ENCODE data around the gene MAP3K4. TPM values are rescaled to one million over a fixed set of nuclear protein-coding genes. Genes with fewer than 3 reads are reported as not detected.
"Not testable (repeated sequence)": the region's sequence is repeated elsewhere in the genome, so short reads cannot be mapped to it uniquely, and the experiment has no call there.

MAP3K4 gene
- total RNA-seq, 2 experiments from 2014 or later: 30.3 to 38.7 TPM

DNA sequence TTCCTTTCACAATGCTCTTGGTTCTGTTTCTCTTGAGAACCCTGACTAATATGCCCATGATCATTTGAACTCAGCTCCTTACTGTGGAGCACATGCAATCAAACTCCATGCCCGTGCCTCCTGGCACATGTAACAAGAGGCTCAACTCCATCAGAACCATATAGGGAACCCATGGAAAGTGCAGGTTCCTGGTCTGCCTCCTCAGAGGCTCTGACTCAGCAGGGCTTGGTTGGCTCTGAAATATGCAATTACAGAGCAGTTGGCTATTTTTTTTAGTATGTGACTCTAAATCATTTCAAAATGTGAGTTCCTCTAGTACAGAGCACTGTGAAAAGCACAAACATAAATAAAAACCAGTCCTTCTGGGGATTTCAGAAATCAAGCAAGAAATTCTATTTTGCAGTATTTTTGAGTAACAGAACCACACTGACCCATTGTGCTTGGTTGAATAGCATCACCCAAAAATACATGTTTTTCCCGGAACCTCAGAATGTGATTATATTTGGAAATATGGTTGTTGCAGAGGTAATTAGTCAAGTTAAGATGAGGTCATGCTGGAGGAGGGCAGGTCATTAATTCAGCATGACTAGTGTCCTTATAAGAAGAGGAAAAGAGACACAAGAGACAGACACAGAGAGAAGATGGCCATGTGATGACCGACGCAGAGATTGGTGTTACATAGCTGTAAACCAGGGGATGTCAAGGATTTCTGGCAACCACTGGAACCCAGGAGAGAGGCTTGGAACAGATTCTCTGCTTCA, 13.2 kb upstream of the MAP3K4 start:
- intact Hi-C loops (cut with micrococcal nuclease; ENCODE audit: unreplicated experiment): no loop called here
- Histone ChIP-seq H3K4me3 (ENCODE audit: low read depth, low read length, poor library complexity, severe bottlenecking) (no peak overlapping the region), H3K4me1 (ENCODE audit: insufficient read depth, low read length, poor library complexity, severe bottlenecking) (no peaks in the 10 kb centered on the region), H3K4me2 (ENCODE audit: low read length) (no peak overlapping the region), H3K27ac (ENCODE audit: low read depth, low read length, poor library complexity, severe bottlenecking) (no peak overlapping the region), H3K9me2 (ENCODE audit: insufficient read depth, low read length) (no peaks in the 10 kb centered on the region), H3K36me3 (ENCODE audit: insufficient read depth, low read length) (no peaks in the 10 kb centered on the region), H3K79me2 (ENCODE audit: insufficient read depth, low read depth, low read length) (no peaks in the 10 kb centered on the region), H3K9me3 (ENCODE audit: low read length) (peaks cover 9% of the 10 kb centered on the region; the same call in 1 of the 2 replicates), H4K20me1 (ENCODE audit: insufficient read depth, low read length) (no peaks in the 10 kb centered on the region), H2AFZ (ENCODE audit: low read length) (no peak overlapping the region)
- no peak for TF ChIP-seq EZH2phosphoT487 (IDR thresholded peaks at IDR 0.05; ENCODE audit: borderline replicate concordance, low read depth, low read length)
- TF ChIP-seq, protein P1, sequence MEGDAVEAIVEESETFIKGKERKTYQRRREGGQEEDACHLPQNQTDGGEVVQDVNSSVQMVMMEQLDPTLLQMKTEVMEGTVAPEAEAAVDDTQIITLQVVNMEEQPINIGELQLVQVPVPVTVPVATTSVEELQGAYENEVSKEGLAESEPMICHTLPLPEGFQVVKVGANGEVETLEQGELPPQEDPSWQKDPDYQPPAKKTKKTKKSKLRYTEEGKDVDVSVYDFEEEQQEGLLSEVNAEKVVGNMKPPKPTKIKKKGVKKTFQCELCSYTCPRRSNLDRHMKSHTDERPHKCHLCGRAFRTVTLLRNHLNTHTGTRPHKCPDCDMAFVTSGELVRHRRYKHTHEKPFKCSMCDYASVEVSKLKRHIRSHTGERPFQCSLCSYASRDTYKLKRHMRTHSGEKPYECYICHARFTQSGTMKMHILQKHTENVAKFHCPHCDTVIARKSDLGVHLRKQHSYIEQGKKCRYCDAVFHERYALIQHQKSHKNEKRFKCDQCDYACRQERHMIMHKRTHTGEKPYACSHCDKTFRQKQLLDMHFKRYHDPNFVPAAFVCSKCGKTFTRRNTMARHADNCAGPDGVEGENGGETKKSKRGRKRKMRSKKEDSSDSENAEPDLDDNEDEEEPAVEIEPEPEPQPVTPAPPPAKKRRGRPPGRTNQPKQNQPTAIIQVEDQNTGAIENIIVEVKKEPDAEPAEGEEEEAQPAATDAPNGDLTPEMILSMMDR (conservative IDR thresholded peaks at IDR 0.05; ENCODE audit: low read length): no peak
- no TSS peak for BruUV-seq (replicated peaks)
- ChIA-PET POLR2A (no interaction called here), CTCF (ENCODE audit: unreplicated experiment) (no interaction called here)
- DNase-seq (ENCODE audit: low spot score): no peak

- intact Hi-C loops (cut with micrococcal nuclease; ENCODE audit: unreplicated experiment): no loop called here
- ChIA-PET POLR2A (no interaction called here), CTCF (ENCODE audit: unreplicated experiment) (no interaction called here)
- Histone ChIP-seq H2AFZ (ENCODE audit: low read length) (no peak overlapping the region), H3K9me3 (ENCODE audit: low read length) (peaks cover 16% of the 10 kb centered on the region; the same call in 1 of the 2 replicates), H3K4me1 (ENCODE audit: insufficient read depth, low read length, poor library complexity, severe bottlenecking) (no peaks in the 10 kb centered on the region), H3K4me3 (ENCODE audit: low read depth, low read length, poor library complexity, severe bottlenecking) (no peak overlapping the region), H3K4me2 (ENCODE audit: low read length) (no peak overlapping the region), H3K27ac (ENCODE audit: low read depth, low read length, poor library complexity, severe bottlenecking) (no peak overlapping the region), H3K36me3 (ENCODE audit: insufficient read depth, low read length) (no peaks in the 10 kb centered on the region), H3K79me2 (ENCODE audit: insufficient read depth, low read depth, low read length) (no peaks in the 10 kb centered on the region), H3K9me2 (ENCODE audit: insufficient read depth, low read length) (no peaks in the 10 kb centered on the region), H4K20me1 (ENCODE audit: insufficient read depth, low read length) (no peaks in the 10 kb centered on the region)
- TF ChIP-seq EZH2phosphoT487 (IDR thresholded peaks at IDR 0.05; ENCODE audit: borderline replicate concordance, low read depth, low read length): no peak
- TF ChIP-seq, protein P1 (conservative IDR thresholded peaks at IDR 0.05; ENCODE audit: low read length): no peak
- DNase-seq (ENCODE audit: low spot score): no peak
- BruUV-seq (replicated peaks): no TSS peak
Observed at GRCh38 chr6:160979061-160979708, 12.4 kb upstream of the MAP3K4 start.

GRCh38 chr6:160983377-160983948, 8.1 kb upstream of the MAP3K4 start:
- H3K79me2 ChIP-seq (ENCODE audit: insufficient read depth, low read depth, low read length); H3K4me2 ChIP-seq (ENCODE audit: low read length); H3K27ac ChIP-seq (ENCODE audit: low read depth, low read length, poor library complexity, severe bottlenecking); CTCF ChIA-PET (ENCODE audit: unreplicated experiment); H2AFZ ChIP-seq (ENCODE audit: low read length); DNase-seq (ENCODE audit: low spot score); H3K9me2 ChIP-seq (ENCODE audit: insufficient read depth, low read length); BruUV-seq (replicated peaks); H3K4me3 ChIP-seq (ENCODE audit: low read depth, low read length, poor library complexity, severe bottlenecking); H3K36me3 ChIP-seq (ENCODE audit: insufficient read depth, low read length); H3K4me1 ChIP-seq (ENCODE audit: insufficient read depth, low read length, poor library complexity, severe bottlenecking); intact Hi-C loops (cut with micrococcal nuclease; ENCODE audit: unreplicated experiment); H4K20me1 ChIP-seq (ENCODE audit: insufficient read depth, low read length); POLR2A ChIA-PET: not testable (repeated sequence)
- H3K9me3 ChIP-seq (ENCODE audit: low read length): peaks cover 16% of the 10 kb centered on the region; the same call in 1 of the 2 replicates
